Adrenal gland (tissue), 5 donors: Measurements from ENCODE around the gene LYPD6.

Experiments used
- POLR2A ChIP-seq, 2 donors: fragments of 450-650 bp; IDR thresholded peaks; one replicate each; pipeline ENCODE4 v1.6.1; 2017; ENCODE audit warnings: antibody characterized with exemption in 2 of 2, mild to moderate bottlenecking in 2 of 2, moderate library complexity in 1 of 2
- TF ChIP-seq, protein P1 (sequence below), 6 experiments: fragments of 450-650 bp in 4 of 6; fragments of 200-600 bp in 2 of 6; sonication (generic) in 1 of 6; IDR thresholded peaks; 1 replicate in 5 of 6; 2 replicates in 1 of 6; pipeline versions ENCODE4 v1.5.1 to v1.8.0; 2016 to 2021; ENCODE audit warnings: antibody characterized with exemption in 6 of 6, mild to moderate bottlenecking in 2 of 6, moderate library complexity in 1 of 6
- donor health status: DM: no; HTN: no; CAD: no.

DNA sequence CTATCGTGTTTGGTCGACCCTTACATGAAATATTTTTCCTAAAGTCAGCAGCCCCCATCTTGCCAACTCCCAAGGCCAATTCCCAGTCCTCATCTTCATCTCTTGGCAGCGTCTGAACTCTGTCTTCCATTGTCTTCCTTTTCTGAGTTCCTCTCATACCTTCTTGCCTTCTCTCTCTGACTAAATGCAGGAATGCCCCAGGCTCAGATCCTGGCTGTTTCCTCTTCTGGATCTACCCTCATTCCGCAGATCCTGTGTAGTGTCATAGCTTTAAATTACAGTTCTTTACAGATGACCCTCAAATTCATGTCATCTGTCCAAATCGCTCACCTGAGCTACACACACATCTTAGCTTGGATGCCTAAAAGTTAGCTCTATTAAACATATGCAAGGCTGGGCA is 162.5 kb downstream of the LYPD6 start:
- TF ChIP-seq, protein P1, sequence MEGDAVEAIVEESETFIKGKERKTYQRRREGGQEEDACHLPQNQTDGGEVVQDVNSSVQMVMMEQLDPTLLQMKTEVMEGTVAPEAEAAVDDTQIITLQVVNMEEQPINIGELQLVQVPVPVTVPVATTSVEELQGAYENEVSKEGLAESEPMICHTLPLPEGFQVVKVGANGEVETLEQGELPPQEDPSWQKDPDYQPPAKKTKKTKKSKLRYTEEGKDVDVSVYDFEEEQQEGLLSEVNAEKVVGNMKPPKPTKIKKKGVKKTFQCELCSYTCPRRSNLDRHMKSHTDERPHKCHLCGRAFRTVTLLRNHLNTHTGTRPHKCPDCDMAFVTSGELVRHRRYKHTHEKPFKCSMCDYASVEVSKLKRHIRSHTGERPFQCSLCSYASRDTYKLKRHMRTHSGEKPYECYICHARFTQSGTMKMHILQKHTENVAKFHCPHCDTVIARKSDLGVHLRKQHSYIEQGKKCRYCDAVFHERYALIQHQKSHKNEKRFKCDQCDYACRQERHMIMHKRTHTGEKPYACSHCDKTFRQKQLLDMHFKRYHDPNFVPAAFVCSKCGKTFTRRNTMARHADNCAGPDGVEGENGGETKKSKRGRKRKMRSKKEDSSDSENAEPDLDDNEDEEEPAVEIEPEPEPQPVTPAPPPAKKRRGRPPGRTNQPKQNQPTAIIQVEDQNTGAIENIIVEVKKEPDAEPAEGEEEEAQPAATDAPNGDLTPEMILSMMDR (IDR thresholded peaks at IDR 0.05): no peak
- TF ChIP-seq POLR2A (IDR thresholded peaks at IDR 0.05): no peak
